HG03175 (cell line): ENCODE measurements around the gene AP3S1.
"Not testable (repeated sequence)": the region's sequence is repeated elsewhere in the genome, so short reads cannot be mapped to it uniquely, and the experiment has no call there.

ENCODE experiments used
- ATAC-seq: cut with Tn5 transposase; IDR thresholded peaks from one replicate; pipeline ENCODE4 v1.9.1; 2021; ENCODE audit warnings: mild to moderate bottlenecking, moderate library complexity; ENCODE audit not compliant: unreplicated experiment

The AP3S1 gene

DNA sequence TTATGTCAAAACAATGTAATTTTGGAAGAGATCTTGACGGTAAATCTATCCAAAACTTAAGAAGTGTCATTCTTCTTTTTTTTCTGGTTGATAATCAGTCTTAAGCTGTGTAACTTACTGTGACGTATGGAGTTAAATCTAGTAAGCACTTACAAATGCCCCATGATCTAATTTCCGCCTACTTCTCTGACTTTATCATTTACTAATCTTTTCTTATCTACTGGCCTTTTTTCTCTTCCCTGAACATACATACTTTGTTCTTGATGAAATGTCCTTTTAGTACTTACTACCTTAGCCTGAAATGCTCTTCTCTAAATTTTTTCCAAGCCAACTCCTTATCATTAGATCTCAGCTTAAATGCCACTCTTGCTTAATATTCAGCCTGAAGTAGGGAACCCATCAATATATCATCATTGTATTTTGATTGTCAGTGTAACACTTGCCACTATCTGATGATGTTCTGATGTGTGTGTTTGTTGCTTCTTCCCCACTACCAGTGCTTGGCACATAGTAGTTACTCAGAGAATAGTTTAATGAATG lies 27.6 kb downstream of the AP3S1 start:
- no peak for ATAC-seq

DNA sequence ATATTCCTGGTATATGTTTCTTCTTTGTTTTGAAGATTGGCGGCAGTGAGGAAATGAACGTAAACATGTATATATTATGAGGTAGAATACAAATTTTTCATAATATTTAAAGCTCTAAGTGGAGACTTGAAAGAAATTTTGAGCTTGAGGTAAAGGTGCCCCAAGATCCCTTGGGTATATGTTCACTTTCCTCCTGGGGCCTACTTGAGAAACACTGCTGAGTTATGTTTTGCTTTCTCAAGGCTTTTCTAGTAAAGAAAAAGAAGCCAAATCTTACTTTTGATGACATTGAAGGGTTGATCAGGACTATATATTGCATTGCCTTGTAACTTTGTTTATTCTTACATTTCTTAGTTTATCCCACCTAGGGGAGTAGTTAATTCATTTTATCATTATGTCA lies 30.7 kb downstream of the AP3S1 start:
- no peak for ATAC-seq

DNA sequence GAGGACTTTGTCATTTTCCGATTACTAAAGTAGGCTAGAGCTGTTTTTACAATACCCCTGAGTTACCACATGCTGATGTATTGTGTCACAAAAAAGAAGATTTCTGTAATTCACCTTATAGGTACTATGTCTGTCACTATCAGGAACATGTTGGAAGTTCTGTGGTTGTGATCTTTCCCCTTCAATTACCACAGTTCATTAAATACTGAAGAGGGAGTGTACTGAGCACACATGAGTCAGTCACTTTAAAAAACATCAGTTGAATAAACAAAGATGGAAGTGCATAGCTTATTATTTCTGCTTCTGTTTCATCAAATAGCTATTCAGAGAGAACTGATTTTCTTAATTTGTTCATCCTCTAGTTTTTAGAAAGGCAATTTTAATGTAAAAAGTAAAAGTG lies 31.7 kb downstream of the AP3S1 start:
- ATAC-seq = no peak

DNA sequence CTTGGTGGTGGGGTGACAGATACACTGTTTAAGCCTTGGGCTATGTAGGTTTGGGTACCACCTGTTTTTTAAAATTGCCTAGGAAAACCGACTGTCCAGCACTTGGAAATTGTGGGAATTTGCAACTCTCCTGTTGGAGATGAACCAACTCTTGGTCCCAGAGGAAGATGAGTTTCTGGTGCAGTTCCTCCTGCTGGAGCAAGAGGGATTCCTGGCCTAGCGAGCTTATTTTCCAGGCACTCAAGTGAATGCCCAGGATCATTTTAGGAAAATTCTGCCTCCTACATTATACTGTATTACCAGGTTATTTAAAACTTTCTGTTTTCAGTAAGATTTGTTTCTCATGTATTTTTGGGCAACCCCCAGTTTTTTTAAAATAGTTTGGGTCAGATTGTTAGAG lies 33.7 kb downstream of the AP3S1 start:
- no peak for ATAC-seq

DNA sequence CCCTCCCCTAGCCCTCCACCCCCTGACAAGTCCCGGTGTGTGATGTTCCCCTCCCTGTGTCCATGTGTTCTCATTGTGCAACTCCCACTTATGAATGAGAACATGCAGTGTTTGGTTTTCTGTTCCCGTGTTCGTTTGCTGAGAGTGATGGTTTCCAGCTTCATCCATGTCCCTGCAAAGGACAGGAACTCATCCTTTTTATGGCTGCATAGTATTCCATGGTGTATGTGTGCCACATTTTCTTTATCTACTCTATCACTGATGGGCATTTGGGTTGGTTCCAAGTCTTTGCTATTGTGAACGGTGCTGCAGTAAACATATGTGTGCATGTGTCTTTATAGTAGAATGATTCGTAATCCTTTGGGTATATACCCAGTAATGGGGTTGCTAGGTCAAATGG lies 35.6 kb downstream of the AP3S1 start:
- not testable (repeated sequence) for ATAC-seq

DNA sequence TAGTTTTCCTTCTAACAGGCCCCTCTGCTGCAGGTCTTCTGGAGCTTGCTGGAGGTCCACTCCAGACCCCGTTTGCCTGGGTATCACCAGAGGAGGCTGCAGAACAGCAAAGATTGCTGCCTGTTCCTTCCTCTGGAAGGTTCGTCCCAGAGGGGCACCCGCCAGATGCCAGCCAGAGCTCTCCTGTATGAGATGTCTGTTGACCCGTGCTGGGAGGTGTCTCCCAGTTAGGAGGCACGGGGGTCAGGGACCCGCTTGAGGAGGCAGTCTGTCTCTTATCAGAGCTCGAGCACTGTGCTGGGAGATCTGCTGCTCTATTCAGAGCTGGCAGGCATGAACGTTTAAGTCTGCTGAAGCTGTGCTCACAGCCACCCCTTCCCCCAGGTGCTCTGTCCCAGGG lies 40.7 kb downstream of the AP3S1 start:
- not testable (repeated sequence) for ATAC-seq

DNA sequence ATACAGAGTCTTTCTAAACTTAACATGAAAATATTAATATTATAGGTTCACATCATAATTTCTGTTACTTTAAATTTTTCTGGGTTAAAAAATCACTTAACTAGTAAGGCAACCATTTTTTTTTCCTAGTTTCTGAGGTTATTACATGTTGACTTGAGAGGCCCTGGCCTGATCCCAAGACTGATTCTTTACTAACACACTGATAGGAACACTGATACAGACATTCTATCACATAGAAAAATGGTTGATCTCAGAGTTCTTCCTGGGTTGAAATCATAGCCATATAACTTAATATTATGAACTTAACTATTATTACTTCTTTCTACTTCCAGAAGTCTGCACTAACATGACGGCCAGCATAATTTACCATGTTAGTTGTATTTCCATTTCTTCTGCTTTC lies 43.0 kb downstream of the AP3S1 start:
- no peak for ATAC-seq

DNA sequence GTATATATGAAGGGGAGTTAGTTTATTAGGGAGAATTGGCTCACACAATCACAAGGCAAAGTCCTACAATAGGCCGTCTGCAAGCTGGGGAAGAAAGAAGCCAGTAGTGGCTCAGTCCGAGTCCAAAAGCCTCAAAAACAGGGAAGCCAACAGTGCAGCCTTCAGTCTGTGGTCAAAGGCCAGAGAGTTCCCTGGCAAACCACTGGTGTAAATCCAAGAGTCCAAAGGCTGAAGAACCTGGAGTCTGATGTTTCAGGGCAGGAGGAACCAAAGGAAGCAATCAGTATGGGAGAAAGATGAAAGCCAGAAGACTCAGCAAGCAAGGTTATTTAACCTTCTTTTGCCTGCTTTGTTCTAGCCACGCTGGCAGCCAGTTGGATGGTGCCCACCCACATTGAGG lies 43.5 kb downstream of the AP3S1 start:
- not testable (repeated sequence) for ATAC-seq

DNA sequence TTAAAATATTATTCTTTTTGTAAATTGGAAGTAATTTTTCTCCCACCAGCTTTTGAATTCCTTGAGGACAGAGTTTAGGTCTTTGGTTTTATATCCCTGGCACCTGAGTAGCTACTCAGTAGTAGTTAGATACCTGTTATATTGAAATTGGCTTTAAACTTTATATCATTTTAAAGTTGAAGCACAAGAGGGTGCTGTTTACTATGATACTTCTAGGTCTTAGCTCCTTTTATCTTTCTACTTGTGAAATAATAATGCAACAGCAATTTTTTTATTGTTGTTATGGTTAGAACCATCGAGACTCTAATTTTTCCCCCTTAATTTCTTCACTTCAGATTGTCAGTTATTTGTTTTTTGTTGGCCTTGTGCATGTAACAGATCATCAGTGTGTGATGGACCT lies 46.3 kb downstream of the AP3S1 start:
- no peak for ATAC-seq

DNA sequence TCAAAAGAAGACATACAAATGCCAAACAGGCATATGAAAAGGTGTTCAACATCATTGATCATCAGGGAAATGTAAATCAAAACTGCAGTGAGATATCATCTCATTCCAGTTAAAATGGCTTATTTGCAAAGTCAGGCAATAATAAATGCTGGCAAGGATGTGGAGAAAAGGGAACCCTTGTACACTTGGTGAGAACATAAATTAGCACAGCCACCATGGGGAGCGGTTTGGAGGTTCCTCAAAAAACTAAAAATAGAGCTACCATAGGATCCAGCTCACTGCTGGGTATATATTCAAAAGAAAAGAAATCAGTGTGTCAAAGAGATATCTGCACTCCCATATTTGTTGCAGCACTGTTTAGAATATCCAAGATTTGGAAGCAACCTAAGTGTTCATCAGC lies 50.3 kb downstream of the AP3S1 start:
- ATAC-seq = no peak

DNA sequence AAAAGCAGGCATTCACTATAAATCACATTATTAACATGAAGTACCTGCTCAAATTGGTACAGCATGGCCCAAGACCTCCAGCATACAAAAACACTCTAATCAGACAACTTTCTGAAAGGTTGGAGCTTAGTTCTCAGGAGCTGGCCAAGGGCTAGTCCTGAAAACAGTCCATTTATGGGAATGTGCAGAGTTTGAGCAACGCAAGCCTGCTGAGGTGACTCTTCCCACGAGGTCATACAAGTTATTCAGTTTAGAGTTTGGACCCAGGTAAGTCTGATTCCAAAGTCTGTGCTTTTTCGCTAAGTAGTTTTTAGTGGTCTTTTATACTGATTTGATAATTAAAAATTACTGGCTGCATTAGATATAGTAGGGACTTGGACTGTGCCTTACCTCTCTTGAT lies 52.6 kb downstream of the AP3S1 start:
- no peak for ATAC-seq

DNA sequence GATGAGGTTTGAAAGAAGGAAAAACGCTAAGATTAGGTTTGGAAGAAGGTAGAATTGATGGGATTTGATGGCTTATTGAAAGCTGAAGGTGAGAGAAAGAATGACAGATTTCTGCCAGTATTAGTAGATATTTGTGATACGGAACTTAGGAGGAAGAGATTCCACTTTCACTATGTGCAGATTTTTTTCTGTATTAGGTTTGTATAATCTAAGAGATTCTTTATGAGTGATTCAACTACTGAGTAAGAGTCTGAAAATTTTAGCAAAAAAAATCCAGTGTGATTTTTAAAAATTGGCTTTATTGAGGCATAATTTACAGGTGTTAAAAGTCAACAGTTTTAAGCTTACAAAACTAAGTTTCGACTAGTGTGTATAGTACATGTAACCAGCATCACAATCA lies 54.1 kb downstream of the AP3S1 start:
- ATAC-seq = no peak

DNA sequence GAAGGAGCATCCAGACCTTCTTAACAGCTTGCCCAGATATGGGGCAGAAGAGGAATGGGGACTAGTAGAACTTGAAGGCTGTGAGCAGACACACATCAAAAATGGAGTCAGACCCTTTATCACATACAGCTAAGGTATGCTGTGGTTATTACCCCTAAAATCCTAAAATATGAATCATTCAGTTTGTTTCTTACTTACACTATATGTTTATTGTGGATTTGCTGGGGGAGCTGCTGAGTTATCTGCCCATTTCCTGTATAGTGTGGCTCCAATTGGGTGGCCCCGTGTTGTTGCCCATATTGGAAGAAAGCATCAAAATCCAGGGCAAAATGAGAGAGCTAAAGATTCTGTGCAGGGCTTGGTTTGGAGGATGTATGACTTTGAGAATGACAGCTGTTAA lies 56.9 kb downstream of the AP3S1 start:
- ATAC-seq = no peak

DNA sequence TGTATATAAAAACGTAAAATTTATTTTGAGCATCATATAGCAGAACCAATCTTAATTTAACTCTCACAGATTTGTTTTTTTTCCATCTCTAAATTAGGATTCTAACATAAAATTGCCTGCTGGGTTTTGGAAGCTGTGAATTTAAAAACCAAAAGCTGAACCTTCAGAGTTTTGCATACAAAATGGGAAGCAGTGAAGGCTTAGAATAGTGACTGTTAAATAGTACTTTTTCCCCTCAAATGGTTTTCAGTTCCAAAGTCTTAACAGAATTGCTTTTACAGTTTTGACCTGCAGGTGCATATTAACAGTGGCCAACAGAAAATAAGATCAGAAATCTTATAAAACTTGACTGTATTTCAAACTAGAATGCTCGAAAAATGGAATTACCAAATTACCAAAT lies 65.4 kb downstream of the AP3S1 start:
- no peak for ATAC-seq

DNA sequence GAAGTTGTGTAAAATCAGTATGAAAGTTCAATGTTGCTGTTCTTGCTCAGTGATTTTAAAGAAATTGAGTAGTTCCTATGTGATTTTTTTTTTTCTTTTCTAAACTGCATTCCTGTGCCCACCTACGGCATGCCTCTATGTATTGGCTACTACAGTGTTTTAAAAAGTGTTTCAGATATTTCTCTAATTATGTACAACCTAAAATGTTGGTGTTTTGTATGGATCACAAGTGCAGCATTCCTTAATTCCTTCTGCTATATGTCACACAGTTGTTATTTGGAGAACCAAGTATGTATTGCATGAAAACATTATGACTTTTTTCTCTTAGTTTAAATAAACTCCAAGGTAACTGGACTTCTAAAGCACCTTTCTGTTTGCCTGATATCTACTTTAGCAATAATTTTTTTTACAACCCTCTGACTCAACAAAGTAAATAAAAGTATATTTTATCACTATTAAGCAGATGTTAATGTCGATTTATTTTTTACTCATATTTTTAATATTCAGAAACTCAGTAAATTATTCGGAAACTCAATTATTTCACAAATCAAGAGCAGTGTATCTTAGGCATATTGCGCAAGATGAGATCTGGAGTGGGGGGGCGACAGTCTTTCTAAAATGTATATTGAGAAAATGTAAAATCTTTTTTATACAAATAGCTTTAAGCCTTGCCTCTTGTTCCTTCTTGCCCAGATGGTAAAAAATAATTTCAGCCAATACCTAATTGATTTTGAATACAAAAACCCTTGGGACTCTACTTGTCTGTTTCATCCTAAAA lies 72.1 kb downstream of the AP3S1 start:
- not testable (repeated sequence) for ATAC-seq

DNA sequence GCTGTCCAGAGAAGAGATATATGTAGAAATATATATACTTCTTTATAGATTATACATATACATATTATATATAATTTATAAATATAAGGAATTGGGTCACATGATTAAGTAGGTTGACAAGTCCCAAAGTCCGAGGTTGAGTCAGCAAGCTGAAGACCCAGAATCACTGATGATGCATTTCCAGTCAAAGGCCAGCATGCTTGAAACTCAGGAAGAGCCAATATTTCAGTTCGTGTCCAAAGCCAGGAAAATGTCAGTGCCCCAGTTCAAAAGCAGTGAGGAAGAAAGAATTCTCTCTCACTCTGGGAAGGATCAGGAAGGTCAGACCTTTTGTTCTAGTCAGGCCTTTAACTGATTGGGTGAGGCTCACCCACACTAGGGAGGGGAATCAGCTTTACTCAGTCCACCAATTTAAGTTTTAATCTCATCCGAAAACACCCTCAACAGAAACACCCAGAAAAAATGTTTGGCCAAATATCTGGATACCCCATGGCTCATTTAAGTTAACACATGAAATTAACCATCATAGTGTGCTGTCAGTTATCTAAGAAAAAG lies 78.5 kb downstream of the AP3S1 start:
- no peak for ATAC-seq

DNA sequence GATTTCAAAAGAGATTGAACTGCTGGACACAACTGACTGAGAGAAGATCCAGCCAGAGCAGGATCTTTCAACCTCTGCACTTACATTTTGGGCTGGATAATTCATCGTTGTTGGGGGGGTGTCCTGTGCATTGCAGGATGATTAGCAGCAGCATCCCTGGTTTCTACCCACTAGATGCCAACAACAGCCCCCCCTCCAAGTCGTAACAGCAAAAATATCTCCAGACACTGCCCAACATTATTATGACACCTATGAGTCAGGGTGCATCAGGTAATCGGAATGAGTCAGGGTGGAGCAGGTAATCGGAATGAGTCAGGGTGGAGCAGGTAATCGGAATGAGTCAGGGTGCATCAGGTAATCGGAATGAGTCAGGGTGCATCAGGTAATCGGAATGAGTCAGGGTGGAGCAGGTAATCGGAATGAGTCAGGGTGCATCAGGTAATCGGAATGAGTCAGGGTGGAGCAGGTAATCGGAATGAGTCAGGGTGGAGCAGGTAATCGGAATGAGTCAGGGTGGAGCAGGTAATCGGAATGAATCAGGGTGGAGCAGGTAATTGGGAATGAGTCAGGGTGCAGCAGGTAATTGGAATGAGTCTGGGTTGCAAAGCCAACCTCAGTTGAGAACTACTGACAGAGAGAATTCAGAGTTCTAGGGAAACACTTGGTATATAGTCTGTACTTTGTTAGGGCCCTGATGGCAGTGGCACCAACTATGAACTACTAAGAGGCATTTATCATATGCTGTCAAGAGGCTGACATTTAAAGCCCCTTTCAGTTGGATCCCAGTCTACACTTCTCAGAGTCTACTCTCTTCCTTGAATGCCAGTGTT lies 87.1 kb downstream of the AP3S1 start:
- not testable (repeated sequence) for ATAC-seq

DNA sequence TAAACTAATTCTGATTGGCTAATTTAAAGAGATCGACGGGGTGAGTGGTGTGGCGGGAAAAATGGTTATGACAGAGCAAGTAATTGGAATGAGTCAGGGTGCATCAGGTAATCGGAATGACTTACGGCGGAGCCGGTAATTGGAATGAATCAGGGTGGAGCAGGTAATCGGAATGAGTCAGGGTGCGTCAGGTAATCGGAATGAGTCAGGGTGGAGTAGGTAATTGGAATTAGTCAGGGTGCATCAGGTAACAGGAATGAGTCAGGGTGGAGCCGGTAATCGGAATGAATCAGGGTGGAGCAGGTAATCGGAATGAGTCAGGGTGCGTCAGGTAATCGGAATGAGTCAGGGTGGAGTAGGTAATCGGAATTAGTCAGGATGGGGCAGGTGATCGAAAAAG lies 88.4 kb downstream of the AP3S1 start:
- ATAC-seq = not testable (repeated sequence)

DNA sequence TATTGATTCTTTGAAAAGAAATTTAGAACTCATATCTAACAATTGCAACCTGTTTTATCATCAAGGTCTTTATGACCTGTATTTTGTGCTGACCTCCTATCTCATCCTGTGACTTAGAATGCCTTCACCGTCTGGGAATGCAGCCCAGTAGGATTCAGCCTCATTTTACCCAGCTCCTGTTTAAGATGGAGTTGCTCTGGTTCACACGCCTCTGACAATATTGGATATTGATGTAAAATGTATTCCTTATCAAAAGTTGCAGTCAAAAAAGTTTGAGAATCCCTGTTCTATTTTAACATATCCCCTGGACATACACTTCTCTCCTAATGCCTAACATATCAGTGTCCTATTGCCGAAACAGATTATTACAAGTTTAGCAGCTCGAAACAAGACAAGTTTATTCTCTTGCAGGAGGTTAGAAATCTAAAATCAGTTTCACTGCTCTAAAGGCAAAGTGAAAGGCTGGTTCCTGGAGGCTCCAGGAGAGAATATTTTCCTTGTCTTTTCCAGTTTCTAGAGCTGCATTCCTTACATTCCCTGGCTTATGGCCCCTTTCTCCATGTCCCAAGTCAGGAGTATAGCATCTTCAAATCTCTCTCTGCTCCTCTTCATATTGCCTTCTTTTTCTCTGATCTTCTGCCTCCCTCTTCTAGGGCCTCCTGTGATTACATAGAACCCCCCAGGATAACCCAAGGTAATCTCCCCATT lies 89.0 kb downstream of the AP3S1 start:
- no peak for ATAC-seq

DNA sequence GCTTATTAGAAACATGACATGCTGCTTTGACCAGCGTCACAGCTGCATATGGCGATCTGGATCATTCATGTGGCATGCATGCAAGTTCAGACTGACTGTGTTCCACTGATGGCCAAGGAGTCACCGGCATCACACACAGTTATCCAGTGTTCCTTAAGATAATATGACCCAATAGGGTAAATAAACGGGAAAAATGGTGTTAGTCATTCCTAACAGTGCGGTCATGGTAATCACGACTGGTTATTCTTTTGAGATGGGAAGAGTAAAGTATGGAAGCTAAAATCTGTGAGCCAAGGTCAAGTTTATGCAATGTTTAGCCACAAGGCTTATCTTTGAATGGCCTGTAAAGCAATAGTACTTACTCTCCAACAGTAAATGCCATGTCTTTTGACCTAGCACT lies 91.3 kb downstream of the AP3S1 start:
- no peak for ATAC-seq

DNA sequence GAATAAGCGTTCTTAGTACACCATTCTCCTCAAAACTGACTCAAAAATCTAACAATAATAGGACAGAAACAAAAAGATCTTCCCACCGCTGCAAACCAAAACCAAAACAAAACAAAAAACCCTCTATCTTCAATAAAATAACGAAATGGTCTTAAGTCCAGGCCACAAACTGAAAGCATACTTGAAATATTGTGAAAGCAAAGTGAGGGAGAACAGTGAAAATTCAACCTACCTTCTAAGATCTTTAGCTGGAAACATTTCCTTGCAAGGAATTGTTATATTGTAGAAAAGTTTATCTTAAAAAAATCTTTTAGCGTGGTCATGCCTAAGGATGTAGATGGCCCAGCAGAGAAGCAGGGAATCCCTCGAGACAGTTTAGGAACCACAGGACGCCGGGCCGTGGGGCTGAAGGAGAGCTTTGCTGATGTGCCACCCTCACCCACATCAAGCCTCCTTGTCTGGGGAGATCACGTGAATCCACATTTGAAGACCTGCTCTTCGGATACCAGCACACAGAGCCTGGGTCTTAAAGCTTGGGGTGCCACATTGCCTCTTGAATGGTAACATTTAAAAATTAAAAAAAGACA lies 92.7 kb downstream of the AP3S1 start:
- no peak for ATAC-seq
